IPS-NIHi7 (cell line): ENCODE data around the gene ATP6V1C2.
A peak's percentile ranks its signal among the peaks of the same experiment; 100 is the strongest.
"Not testable (repeated sequence)": the region's sequence is repeated elsewhere in the genome, so short reads cannot be mapped to it uniquely, and the experiment has no call there.

Source experiments
- DNase-seq: peaks from one replicate; pipeline ENCODE4 v3.0.0; 2012; ENCODE audit warnings: mixed read lengths; ENCODE audit errors: extremely low spot score

The ATP6V1C2 gene

GRCh38 chr2:10786240-10786982, 65.0 kb downstream of the ATP6V1C2 start:
- DNase-seq = no peak

GRCh38 chr2:10787176-10787968, 65.9 kb downstream of the ATP6V1C2 start:
- DNase-seq = no peak

- no peak for DNase-seq
These were observed 67.4 kb downstream of the ATP6V1C2 start for GRCh38 chr2:10788855-10789254.

- DNase-seq = no peak
These were observed 69.0 kb downstream of the ATP6V1C2 start for GRCh38 chr2:10790228-10790973.

GRCh38 chr2:10792001-10792634, 70.7 kb downstream of the ATP6V1C2 start:
- no peak for DNase-seq

DNA sequence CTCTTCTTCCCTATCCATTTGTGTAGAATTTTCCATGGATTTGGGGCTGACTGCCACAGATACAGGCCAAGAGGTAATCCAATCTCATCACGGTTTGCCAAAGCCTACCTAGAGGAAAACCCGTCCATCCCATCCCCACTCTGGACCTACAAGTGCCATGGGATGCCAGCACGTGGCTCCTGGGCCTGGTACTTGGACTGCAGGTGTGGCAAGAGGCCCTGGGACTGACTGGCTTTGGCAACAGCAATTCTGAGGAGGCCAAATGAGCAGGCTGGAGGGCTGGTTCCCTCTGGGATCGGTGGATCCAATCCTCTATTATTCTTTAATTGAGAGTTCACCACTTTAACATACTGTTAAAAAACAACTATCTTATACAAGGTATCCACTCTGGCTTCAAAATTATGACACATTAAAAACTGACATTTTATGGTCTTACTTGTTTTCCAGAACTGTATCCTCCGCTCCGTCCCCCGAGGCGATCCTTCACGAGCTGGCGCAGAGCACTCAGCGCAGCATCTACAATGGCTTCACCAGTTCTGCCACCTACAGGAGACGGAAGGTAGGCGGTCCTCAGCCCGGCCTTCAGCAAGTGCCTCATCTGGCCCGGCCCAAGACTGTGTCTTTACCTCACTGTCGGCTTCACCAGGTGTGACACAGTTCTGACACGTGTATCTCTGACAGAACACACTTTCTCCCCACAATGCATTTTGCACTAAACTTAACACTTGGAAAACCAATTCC, 71.4 kb downstream of the ATP6V1C2 start:
- DNase-seq = no peak

- no peak for DNase-seq
These were observed 72.4 kb downstream of the ATP6V1C2 start for GRCh38 chr2:10793816-10794215.

DNA sequence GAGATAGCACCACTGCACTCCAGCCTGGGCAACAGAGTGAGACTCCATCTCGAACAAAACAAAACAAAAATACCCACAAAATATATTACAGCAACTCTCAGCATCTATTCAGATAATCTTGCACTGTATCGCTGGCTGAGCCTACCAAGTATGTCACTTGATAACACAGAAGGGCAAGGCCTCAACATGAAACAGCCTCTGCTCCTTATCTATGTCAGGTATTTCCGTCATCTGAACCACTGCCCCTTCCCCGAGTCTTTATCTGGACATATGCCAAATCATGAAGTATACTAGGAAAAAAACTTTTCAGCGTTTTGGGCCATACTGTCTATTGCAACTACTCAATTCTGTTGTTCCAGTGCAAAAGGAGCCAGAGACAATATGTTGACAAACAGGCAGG, 73.4 kb downstream of the ATP6V1C2 start:
- DNase-seq = no peak

DNA sequence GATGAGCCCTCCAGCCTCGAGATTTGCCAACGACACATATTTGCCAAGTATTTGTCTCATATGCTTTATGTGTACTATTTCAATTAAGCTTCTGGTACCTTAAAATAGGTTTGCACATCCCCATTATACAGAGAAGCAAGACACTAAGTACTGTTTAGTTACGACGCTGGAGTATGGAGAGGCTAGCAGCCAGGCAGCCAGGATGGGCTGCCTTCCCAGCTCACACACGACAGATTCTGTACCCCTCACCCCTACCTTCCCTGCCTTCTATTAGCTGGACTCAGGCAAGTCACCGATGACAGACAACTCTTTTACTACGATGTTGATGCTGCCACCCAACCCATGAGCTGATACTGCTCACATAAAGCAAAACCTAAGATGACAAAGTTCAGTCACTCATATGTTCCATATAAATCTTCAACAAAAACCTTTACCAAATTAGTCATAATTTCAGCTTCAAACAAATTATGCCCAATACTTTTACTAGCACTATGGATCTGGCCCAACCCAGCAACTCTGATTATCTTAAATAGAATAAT, 74.1 kb downstream of the ATP6V1C2 start:
- no peak for DNase-seq

DNA sequence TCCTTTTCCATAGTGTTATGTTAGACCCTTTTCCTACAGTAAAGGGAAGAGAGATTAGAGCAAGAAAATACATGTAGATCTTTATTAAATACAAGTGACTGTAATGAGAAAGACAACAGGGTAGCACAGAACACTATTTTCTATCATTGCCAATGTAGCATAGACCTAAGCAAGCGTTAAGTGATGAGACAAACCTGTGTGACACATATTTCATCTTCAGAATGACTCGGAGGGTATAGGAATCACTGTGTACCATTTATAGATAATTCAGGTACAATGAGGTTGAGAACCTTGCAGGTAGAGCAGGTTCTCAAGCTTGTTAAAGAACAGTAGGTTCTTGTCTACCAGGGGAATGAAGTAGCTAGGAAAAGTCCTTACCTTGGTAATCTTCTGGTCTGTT, 75.3 kb downstream of the ATP6V1C2 start:
- DNase-seq = no peak

DNA sequence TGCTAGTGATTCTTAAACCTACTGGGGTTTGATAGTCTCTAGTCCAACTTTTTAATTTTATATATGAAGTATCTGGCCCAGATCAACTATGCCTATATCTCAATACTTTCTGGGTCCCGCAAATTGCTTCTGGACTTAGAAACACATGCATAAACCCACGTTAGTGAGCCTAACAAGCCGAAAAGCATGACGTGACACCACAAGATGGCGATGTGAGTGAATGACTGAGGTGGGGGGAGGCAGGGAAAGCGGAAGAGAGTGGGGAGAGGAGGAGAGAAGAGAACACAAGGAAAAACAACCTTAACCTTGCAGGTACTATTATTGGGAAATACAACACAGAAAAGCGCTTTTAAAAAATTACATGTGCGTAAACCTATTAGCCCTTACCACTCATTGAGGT, 77.4 kb downstream of the ATP6V1C2 start:
- no peak for DNase-seq

DNA sequence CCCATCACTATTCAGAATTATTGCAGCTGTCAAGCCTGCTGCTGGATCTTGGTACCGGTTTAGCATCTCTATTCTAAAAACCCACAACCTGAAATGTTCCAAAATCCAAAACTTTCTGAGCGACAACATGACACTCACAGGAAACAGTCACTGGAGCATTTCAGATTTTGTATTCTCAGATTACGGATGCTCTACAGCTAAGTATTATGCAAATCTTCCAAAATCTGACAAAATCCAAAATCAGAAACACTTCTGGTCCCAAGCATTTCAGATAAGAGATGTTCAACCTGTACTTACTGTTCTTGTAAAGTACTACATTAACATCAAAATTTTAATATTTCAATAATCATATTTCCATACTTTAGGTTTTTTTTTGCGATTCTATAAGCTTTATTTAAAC, 78.7 kb downstream of the ATP6V1C2 start:
- DNase-seq = no peak

DNA sequence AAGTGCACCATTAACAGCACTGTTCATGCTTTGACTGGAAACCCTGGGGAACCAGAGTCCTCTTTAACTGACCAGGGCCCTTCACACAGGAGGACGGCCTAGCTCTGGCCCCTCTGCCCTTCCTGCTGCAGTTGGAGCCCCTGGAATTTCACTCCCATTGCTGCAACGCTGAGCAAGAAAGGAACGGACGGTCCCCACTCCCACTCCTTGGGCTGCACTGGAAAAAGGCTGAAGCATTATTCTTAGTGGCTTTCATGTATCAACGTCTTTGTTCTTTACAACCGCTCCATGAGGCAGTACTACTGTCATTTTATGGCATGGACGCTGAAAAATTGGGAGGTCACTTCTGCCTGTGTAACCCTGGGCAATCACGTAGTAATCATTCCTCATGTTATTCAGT, 81.2 kb downstream of the ATP6V1C2 start:
- no peak for DNase-seq

DNA sequence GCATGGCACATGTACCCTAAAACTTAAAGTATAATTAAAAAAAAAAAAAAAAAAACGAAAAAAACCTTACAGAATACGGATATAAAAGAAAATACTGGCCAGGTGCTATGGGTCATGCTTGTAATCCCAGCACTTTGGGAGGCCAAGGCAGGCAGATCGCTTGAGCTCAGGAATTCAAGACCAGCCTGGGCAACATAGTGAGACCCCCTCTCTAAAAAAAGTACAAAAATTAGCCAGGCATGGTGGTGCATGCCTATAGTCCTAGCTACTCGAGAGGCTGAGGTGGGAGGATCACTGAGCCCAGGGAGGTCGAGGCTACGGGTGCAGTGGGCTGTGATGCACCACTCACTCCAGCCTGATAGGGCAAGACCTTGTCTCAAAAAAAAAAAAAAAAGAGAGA, 84.6 kb downstream of the ATP6V1C2 start:
- not testable (repeated sequence) for DNase-seq

DNA sequence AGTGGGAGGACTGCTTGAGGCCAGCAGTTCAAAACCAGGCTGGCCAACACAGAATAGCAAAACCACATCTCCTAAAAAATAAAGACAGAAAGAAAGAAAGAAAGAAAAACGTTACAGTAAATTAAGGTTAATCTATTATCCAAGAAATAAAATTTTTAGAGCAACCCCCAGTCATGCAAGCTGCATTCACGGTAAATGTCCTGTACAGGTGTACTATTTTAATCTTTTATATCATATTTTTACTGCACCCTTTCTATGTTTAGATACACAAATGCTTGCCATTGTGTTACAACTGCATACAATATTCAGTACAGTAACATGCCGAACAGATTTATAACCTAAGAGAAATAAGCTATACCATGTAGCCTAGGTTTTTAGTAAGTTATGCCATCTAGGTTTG, 85.1 kb downstream of the ATP6V1C2 start:
- no peak for DNase-seq

- DNase-seq = no peak
These were observed 89.1 kb downstream of the ATP6V1C2 start for GRCh38 chr2:10810202-10811161.

GRCh38 chr2:10811517-10811916, 90.1 kb downstream of the ATP6V1C2 start:
- DNase-seq = no peak

DNA sequence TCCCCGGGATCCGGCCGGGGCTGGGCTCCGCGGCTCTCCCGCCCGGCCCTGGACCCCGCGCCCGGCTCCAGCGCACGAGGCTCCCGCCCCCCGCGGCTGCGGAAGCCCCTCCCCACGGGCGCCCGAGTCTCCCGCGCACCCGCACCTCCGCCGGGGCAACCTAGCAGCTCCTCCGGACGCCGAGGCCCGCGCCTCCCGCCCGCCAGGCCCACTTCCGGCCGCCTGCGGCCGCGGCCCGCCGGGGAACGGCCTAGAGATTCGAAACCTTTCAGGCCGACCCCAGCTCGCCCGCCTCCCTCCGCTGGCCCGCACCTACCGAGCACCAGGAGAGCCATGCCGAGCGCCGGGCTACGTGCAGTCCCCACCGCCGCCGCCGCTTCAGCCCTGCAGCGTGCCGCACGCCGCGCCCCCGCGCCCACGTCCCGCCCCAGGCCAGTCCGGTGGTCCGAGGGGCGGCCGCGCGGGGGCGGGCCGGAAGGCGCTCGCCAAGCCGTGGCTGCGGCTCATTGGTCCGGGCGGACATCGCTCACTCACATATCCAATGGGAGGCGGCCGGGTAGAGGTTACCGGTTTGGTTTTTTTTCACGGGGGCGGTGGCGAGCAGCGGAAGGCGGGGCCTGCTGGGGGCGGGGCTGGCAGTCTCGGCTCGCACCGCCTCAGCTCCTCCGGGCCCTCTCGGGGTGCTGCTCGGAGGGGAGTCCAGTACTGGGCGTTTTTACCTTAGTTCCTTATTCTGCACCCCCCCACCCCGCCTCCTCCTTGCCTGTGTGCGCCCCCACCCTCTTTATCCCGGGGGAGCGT, 91.1 kb downstream of the ATP6V1C2 start, which contains the start of gene PDIA6:
Gene PDIA6, minus strand, starts transcription at position 424 of the 801 bp plus-strand sequence. Its CDS starts 89 bp downstream, at position 335.
- DNase-seq = peak; percentile 97
